OCI-LY1 (cell line): ENCODE measurements around the gene FGGY.

Experiments used
- H2AFZ ChIP-seq: fragments of 200-600 bp; sonication (generic), shearing (Covaris generic); 2 replicates; pipeline ENCODE4 v1.6.0; 2014; ENCODE audit warnings: antibody characterized with exemption, mild to moderate bottlenecking, low read length
- H3F3A ChIP-seq: fragments of 200-600 bp; sonication (generic), shearing (Covaris generic); 2 replicates; pipeline ENCODE4 v1.6.0; 2014; ENCODE audit warnings: mild to moderate bottlenecking, antibody characterized with exemption, low read length, moderate library complexity; ENCODE audit not compliant: insufficient read depth
- H3K27ac ChIP-seq: fragments of 200-600 bp; sonication (generic); 2 replicates; pipeline ENCODE4 v1.5.1; 2014; ENCODE audit warnings: low read length, mixed run types, mild to moderate bottlenecking, low read depth; ENCODE audit not compliant: poor library complexity, severe bottlenecking
- H3K27me3 ChIP-seq: fragments of 200-600 bp; sonication (generic); 2 replicates; pipeline ENCODE4 v1.6.0; 2014; ENCODE audit warnings: antibody characterized with exemption, mild to moderate bottlenecking, low read length, moderate library complexity; ENCODE audit not compliant: insufficient read depth
- H3K36me3 ChIP-seq: fragments of 200-600 bp; sonication (generic); 2 replicates; pipeline ENCODE4 v1.6.1; 2014; ENCODE audit warnings: mild to moderate bottlenecking, antibody characterized with exemption, low read length, moderate library complexity, mixed read lengths; ENCODE audit not compliant: insufficient read depth
- H3K4me1 ChIP-seq: fragments of 200-600 bp; sonication (generic); 2 replicates; pipeline ENCODE4 v1.5.1; 2014; ENCODE audit warnings: mild to moderate bottlenecking, low read length, moderate library complexity; ENCODE audit not compliant: insufficient read depth, severe bottlenecking
- H3K4me2 ChIP-seq: fragments of 200-600 bp; sonication (generic), shearing (Covaris generic); 2 replicates; pipeline ENCODE4 v1.6.1; 2014; ENCODE audit warnings: low read length
- H3K4me3 ChIP-seq: fragments of 200-600 bp; sonication (generic); 2 replicates; pipeline ENCODE4 v1.5.1; 2014; ENCODE audit warnings: low read length, low read depth, mild to moderate bottlenecking, mixed read lengths; ENCODE audit not compliant: poor library complexity, severe bottlenecking
- H3K79me2 ChIP-seq: fragments of 200-600 bp; shearing (Covaris generic); 2 replicates; pipeline ENCODE4 v1.6.1; 2016; ENCODE audit warnings: mixed run types, low read length, mixed read lengths; ENCODE audit not compliant: insufficient read depth
- H3K9ac ChIP-seq: fragments of 200-600 bp; sonication (generic), shearing (Covaris generic); 2 replicates; pipeline ENCODE4 v1.6.1; 2014; ENCODE audit warnings: mild to moderate bottlenecking, low read length, mixed read lengths
- H3K9me2 ChIP-seq: fragments of 200-600 bp; sonication (generic), shearing (Covaris generic); 2 replicates; pipeline ENCODE4 v1.6.1; 2014; ENCODE audit warnings: low read depth, mild to moderate bottlenecking, low read length, mixed read lengths
- H3K9me3 ChIP-seq: fragments of 200-600 bp; shearing (Covaris generic); 2 replicates; pipeline ENCODE4 v1.6.1; 2014; ENCODE audit warnings: low read length, mixed read lengths
- H4K20me1 ChIP-seq: fragments of 200-600 bp; sonication (generic), shearing (Covaris generic); 2 replicates; pipeline ENCODE4 v1.6.0; 2016; ENCODE audit warnings: mild to moderate bottlenecking, low read length; ENCODE audit not compliant: insufficient read depth
- CTCF ChIP-seq: fragments of 200-600 bp; sonication (generic), shearing (Covaris generic); IDR thresholded peaks from 2 replicates; pipeline ENCODE4 v1.5.1; 2017; ENCODE audit warnings: mild to moderate bottlenecking, antibody characterized with exemption, low read length, moderate library complexity, mixed read lengths
- EZH2 ChIP-seq: fragments of 200-600 bp; sonication (generic), shearing (Covaris generic); IDR thresholded peaks from 2 replicates; pipeline ENCODE4 v1.8.0; 2017; ENCODE audit warnings: borderline replicate concordance, mixed run types, mild to moderate bottlenecking, antibody characterized with exemption, low read length, moderate library complexity, mixed read lengths

Gene FGGY

GRCh38 chr1:59543211-59543668, 246.3 kb downstream of the FGGY start:
- H3K9me2 ChIP-seq: no peaks in the 10 kb centered on the region
- no peak overlapping the region for H3K9ac ChIP-seq
- H3K9me3 ChIP-seq: no peaks in the 10 kb centered on the region
- no peak for TF ChIP-seq EZH2
- no peak for TF ChIP-seq CTCF
- no peaks in the 10 kb centered on the region for H3F3A ChIP-seq
- H2AFZ ChIP-seq: no peak overlapping the region
- H4K20me1 ChIP-seq: no peaks in the 10 kb centered on the region
- no peaks in the 10 kb centered on the region for H3K27me3 ChIP-seq
- H3K27ac ChIP-seq: no peak overlapping the region
- H3K4me3 ChIP-seq: no peak overlapping the region
- no peaks in the 10 kb centered on the region for H3K4me1 ChIP-seq
- no peak overlapping the region for H3K4me2 ChIP-seq
- H3K36me3 ChIP-seq: no peaks in the 10 kb centered on the region
- no peaks in the 10 kb centered on the region for H3K79me2 ChIP-seq

- no peaks in the 10 kb centered on the region for H3K79me2 ChIP-seq
- no peaks in the 10 kb centered on the region for H3K4me1 ChIP-seq
- no peak overlapping the region for H2AFZ ChIP-seq
- no peaks in the 10 kb centered on the region for H3K27me3 ChIP-seq
- no peak for TF ChIP-seq EZH2
- no peak for TF ChIP-seq CTCF
- H3F3A ChIP-seq: no peaks in the 10 kb centered on the region
- no peaks in the 10 kb centered on the region for H4K20me1 ChIP-seq
- H3K4me3 ChIP-seq: no peak overlapping the region
- no peaks in the 10 kb centered on the region for H3K9me3 ChIP-seq
- no peak overlapping the region for H3K4me2 ChIP-seq
- H3K9ac ChIP-seq: no peak overlapping the region
- no peaks in the 10 kb centered on the region for H3K9me2 ChIP-seq
- H3K36me3 ChIP-seq: no peaks in the 10 kb centered on the region
- H3K27ac ChIP-seq: no peak overlapping the region
Observed at GRCh38 chr1:59544615-59545293, 247.9 kb downstream of the FGGY start.

GRCh38 chr1:59545830-59546229, 248.9 kb downstream of the FGGY start:
- H3K4me3 ChIP-seq: no peak overlapping the region
- no peak overlapping the region for H3K9ac ChIP-seq
- no peaks in the 10 kb centered on the region for H3K9me3 ChIP-seq
- no peaks in the 10 kb centered on the region for H3K79me2 ChIP-seq
- no peaks in the 10 kb centered on the region for H3K27me3 ChIP-seq
- H3K9me2 ChIP-seq: no peaks in the 10 kb centered on the region
- TF ChIP-seq EZH2 (no peak), CTCF (no peak)
- H3K27ac ChIP-seq: no peak overlapping the region
- no peaks in the 10 kb centered on the region for H3K4me1 ChIP-seq
- no peaks in the 10 kb centered on the region for H3F3A ChIP-seq
- H2AFZ ChIP-seq: no peak overlapping the region
- no peaks in the 10 kb centered on the region for H4K20me1 ChIP-seq
- H3K36me3 ChIP-seq: no peaks in the 10 kb centered on the region
- no peak overlapping the region for H3K4me2 ChIP-seq
